Left renal pelvis (tissue), 4 donors: Measurements from ENCODE around the gene SKAP1. TPM values are rescaled to one million over a fixed set of nuclear protein-coding genes. Genes with fewer than 3 reads are reported as not detected.
A peak's percentile ranks its signal among the peaks of the same experiment; 100 is the strongest.

Experiments used
- DNase-seq, 4 donors: peaks; one replicate each; pipeline ENCODE4 v3.0.0-alpha.2; 2013; ENCODE audit warnings: low read depth in 4 of 4, low spot score in 3 of 4
- polyA plus RNA-seq, 4 donors: library from polyadenylated mRNA; unstranded; fragments of 120-200 nt; gene quantifications; one replicate each; pipeline ENCODE4 v1.2.1, GENCODE V29; 2013; ENCODE audit not compliant: insufficient read length in 4 of 4

Gene SKAP1
- polyA plus RNA-seq, 4 donors, result 1.6 to 12.7 (median 11.3) TPM

DNA sequence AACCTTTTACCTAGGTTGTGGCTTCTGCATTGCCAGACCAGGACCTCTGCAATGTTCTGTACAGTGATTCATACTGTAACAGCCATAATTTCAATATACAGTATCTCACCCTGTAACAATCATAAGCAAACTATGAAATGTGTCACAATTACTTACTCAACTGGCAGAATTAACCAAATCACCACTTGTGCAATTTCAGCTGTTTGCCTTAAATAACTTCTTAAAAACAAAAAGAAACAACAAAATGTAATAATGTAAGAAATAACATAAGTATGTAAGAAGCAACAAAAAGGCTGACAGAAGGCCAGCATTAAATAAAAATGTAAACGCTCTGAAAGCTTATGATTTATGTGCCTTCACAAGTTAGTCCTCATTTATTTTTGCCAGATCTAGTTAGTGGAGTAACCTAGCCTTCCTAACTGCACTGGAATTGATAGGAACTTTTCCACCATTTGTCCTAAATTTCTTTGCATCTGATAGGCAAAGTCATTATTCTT lies 96.9 kb downstream of the SKAP1 start:
- no peak for DNase-seq

DNA sequence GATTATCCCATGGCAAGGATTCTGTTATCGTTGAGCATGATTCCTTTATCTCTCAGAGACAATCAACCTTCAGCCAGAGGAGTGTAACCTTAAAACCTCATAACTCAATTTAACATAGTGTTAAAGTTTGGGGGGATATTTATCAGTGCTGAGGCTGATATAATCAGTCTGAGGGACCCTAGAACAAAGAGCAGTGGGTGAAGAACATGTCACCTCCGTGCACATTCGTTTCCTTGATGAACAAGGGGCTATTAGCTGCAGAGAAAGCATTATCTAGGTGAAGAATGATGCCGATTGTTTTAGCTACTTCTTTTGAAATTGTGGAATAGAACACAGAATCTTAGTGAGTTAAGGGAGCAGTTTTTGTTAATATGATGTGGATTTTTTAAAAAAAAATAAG lies 99.1 kb downstream of the SKAP1 start:
- DNase-seq, result no peak

DNA sequence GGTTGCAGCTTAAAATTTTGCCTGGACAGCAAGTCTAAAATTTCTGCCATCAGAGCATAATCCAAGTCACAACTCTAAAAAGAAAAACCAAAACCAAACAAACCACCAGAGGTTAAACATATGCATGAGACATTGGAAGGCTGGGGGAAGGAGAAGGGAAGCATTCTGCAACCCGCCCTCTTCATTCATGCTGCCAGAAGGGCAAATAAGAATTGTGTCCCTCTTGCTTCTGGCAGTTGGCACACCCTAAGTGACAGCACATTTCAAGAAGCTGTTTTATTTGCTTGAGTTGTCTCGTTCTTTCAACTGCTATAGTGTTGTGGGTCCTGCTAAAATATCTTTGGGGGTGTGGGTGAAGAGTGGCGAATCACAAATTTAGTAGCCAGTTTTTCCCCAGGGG lies 99.6 kb downstream of the SKAP1 start:
- DNase-seq, result no peak

DNA sequence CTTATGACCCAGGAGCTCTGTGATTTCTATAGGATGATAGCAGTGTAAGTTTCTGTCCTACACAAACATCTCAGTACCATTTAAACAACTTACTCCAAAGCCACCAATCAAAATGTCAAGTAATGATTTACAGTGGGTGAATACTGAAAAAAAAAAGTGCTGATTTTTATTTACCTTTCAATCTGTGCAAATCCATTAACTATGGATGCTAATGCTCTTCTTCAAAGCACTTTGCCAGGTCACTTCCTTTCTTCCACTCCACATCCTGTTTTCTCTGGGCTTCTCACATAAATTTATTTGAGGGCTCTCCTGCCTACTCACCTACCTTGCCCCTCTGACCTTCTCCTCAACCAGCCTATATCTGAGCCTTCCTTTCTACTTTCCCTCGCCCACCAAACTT lies 101.6 kb downstream of the SKAP1 start:
- DNase-seq, result no peak

DNA sequence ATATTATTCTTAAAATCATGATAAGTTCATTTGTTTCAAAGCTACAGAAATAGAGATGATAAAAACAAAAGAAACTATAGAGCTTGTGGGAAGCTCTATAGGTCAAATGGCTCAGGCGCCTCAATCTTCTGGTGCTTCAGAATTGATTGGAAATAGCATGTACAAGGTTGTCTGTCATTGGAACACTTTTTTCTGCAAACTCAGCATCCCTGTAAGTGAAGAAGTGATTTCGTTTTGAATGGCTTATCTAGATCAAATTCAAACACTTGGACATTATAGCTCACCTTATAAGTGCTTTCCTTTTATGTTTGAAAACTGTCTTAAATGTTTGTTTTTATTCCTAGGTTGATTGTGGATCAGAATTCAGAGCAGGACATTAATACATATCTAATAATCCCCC lies 103.7 kb downstream of the SKAP1 start:
- DNase-seq, result no peak

DNA sequence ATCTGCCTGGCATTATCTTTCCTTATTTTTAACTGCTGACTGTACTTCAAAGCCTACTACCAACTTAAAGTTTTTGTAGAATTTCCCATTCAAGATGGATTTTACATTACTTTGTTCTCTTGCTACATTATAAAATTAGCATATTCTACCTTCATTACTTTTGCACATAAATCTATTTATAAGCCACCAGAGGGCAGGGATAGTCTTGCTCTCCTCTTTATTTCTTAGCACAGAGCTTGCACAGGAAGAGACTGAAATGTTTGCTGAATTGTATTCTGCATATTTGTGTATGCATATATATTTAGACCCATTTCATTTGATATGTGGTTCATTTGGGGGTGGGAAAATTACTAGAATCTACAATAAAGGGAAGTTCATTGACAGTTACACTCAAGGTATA lies 108.0 kb downstream of the SKAP1 start:
- no peak for DNase-seq

DNA sequence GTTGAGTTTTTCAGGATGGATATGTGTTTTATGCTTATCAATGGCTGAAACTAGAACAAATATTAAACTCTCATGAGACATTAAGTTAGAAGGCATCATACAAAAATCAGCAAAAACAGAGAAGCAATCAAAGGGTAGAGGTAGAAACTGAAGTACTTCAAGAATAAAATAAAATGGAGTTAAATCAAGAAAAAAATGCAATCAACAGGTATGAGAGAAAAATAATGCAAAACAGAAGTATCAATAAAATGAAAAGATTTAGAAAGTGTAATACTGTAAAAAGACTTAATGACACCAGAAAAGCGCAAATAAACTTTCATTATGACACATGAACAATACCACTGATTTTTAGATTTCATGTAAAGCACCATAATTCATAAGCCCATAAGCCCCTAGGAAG lies 112.3 kb downstream of the SKAP1 start:
- DNase-seq, result no peak

DNA sequence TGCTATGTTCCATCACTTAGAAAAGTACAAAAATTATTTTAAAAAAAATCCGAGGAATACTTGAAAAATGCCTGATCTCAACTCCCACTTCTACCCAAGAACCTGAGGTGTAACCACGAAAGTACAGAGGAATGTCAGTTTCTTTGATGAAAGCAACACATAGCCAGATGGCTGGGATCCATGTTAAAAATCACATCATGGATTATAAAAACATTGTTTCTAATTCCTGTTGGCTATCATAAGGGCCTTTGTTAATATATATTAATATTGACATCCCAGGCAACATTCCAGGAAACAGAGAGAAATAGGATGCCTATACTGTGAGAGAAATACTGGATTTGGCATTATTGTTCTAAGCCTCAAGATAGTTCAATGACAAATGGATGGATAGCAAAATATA lies 115.3 kb downstream of the SKAP1 start:
- no peak for DNase-seq

DNA sequence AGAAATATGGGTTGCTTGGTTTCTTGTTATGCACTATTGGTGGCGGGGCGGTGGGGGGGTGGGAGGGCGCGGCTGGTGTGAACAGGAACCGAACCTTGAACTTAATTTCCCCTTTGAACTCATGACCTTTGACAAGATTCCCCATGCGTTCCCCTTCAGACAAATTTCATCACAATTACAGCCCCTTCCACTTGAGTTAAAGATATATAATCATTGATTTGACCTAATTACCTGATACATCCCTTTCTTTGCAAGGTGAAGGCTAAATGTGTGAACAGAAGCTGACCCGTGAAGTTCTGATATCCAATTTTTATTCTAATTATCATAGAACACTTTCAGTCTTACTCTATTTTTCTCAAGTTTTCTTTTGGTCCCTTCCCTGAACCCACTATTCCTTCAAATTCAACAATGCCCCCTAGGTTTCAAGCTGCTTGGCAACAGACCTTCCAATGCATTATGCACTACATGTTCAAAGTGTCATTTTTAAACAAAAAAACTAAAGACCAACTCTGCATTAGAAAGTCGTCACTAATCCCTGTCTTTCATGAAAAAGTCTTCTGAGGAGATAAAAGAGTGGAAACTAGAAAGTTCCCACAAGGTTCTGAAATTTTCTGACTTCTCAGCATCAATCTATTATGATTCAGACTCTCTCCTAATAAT lies 116.8 kb downstream of the SKAP1 start:
- no peak for DNase-seq

DNA sequence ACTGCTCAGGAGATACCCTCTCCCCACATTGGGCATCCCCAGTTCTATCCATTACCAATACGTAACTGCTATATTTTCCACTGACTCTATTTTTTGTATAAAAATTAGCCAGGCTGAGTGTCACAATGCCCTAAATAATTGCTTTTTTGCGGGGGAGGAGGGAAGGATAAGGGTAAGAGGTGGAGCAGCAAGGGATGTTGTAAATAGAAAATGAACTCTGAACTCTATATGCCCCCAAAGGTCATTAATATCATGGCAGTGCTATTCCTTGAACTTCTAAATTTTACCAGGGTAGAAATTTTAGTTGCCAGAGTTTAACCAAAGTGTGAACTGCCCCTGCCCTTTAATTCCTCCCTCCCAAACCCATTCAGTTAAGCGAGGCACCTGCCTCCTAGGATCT lies 118.7 kb downstream of the SKAP1 start:
- DNase-seq, result no peak

DNA sequence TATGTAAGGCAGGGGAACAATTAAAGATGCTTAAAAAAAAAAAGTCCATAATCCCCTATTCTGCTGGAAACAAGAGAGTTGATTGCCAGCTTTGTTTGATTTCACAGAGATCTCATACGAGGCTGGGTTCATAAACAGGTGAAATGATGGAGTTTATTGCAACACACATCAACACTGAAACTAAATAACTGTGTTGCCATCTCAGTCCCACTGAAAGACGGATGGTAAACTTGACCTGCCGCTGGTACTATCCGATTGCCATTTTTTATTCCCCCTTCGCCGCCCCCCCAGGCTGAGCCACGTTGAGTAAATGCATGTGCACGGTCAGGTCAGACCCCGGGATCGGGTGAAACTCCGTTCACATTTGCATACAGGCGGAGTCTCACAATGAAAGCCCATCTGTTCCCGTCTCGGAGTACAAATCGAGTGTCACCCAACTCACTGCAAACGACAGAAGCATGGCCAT lies 119.2 kb downstream of the SKAP1 start:
- DNase-seq, result peak; percentile 62 to 81 (median 74)

DNA sequence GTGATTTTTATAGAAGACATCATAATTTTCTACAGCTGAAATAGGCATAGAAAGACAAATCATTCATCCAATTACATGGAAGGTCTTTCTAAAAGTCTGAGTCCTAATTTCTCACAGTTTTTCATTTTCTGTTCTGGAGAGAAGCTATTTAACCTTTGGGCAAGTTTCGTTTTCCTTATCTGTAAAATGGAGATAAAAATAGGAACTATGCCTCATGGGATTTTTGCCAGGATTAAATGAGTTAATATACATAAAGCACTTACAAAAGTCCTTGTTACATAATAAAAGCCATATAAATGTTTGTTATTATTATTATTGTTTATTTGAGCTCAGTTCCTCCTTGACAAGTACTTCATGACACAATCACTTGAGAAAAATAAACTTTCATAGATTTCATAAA lies 121.4 kb downstream of the SKAP1 start:
- no peak for DNase-seq

DNA sequence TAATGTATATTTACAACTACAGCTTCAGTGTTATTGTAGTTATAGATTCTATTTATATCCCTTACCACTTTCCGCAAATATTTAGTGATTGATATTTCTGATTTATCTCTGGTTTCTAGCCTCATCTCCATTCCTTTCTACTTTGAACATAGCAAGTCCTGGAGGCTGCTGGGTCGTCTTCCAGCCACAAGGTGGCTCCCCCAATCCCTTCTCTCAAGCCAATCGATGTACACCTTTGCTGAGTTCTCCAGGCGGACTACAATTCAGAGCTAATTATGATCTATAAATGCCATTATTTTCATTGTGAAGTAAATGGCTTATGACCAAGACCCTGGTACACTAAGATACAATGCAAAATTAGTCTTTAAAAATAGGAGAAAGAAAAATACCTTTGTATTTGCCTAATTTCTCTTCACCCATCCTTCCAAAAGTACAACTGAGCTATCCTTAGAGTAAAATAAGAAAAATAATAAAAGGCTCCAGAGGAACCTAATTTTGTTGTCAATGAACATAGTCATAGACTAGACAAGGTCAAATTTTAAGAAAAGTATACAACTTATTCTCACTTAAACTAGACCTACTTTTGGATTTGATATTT lies 122.1 kb downstream of the SKAP1 start:
- DNase-seq, result no peak

DNA sequence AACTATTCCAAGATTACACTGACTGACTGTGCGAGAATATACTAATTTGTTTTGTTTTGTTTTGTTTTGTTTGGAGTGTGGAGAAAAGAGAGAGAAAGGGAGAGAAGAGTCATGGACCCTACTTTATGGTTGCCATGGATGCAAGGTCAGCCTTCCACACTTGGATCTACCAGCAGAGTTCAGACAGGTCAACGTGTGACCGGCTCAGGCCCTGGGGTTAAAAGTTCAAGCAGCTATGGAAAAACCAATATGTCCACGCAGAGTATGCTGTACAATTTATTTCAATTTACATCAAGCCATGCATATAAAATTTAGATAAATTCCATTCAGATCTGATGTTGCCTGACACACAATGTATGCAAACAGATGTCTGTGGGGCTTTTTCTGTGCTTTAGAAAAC lies 122.8 kb downstream of the SKAP1 start:
- DNase-seq, result no peak

DNA sequence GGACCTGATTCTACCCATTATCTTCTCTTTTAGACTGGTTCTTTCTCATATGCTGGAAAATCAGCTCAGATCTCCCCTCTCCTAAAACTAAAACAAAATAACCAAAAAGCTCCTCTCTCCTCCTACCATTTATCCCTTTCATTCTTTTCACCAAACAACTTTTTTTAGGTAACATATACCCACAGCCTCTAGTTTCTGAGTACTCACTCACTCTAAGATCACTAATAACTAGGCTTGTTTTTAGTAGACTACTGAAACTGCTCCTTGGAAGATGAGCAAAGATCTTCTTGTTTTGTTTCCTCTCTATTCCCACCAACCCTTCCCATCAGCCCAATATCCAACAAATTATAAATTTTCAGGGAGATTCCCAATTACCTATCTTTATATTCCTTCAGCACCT lies 129.0 kb downstream of the SKAP1 start:
- no peak for DNase-seq

DNA sequence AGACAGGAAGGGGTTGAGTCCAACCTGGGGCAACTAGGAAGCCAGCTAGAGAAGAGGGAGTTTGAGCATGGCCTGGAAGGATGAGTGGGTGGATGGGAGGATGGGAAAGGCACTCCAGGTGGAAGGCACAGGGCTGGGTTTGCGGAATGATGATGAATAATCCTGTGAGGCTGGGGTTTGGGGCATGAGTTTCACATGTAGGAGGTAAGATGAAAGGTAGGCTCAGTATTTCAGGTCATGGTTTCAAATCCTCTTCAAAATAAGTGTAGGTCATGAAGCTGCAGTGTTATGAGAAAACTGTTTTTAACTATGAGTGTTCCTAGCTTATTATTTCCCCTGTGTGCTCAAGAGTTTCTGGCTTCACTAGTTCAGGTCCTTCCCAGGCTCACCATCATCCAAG lies 130.3 kb downstream of the SKAP1 start:
- DNase-seq, result no peak

DNA sequence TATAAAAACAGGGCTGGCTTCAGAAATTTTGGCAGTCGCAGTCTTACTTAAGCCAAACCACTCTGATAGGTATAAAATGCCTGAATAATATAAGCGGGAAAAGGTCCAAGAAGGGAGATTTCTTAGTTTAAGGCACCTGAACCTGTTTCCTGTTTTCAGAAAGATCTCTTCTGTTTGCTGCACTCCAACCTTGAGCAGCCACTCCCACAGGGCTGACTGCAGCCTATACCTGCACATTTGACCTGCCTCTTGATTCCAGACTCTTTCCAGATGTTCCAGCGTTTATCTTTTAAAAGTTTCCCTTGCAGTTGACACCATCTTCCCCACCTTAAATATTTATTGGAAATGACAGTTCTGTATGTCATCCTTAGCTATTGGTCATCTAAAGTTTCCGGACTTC lies 132.2 kb downstream of the SKAP1 start:
- DNase-seq, result no peak

DNA sequence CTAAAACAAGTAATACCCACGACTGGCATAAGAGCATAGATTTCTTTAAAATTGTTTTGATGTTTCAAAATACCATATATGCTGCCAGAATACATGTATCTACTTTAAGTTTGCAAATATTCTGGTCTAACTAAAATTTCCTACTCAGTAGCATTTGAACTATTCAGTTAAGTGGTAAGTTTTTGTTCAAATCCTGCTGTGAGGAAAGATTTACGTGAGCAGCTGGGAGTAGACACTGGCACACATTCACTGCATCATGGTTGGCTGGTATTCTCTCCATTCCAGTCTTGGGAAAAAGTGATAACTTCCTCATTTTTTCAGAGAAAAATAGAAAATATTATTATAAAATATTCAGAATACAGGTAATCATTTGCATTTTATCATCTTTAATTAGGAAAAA lies 133.6 kb downstream of the SKAP1 start:
- DNase-seq, result no peak

DNA sequence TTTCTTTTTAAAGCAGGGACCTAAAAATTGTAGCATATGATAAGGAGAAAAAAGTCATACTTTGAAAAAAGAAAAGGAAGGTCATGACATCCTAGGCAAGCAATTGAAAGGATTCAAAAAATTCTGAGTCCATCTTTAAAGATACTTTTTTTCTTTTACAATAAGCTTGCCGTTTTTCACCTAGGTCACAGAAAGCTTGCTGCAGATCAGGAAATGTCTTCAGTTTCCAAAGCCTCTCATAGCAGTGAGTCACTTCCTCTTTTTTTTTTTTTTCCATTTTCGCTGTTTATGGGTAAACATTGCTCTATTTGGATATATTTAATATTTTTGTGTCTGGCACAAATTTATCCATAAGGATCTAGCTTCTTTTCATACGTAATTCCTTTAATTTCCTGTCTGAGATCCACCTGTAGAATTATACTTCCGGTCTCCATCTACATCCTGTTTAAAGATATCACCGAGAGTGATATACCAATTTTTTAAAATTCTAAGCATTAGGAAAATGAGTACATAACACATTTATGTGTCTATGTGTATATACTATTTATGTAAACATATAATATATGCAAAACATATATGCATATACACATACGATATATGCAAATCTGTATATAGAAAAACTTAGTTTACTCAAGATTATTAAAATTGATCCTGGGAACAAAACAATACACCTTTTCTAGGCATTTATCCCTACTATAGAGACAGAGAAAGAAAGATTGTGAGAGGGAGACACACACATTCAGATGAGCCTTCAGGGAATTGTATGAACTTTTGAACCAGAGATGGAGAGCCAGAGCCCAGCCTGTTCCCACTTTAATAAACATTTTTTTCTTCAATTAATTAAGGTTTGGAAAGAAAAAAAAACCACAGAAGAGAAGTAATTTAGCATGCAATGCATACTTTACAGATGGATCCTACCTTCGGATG lies 134.4 kb downstream of the SKAP1 start:
- DNase-seq, result no peak

DNA sequence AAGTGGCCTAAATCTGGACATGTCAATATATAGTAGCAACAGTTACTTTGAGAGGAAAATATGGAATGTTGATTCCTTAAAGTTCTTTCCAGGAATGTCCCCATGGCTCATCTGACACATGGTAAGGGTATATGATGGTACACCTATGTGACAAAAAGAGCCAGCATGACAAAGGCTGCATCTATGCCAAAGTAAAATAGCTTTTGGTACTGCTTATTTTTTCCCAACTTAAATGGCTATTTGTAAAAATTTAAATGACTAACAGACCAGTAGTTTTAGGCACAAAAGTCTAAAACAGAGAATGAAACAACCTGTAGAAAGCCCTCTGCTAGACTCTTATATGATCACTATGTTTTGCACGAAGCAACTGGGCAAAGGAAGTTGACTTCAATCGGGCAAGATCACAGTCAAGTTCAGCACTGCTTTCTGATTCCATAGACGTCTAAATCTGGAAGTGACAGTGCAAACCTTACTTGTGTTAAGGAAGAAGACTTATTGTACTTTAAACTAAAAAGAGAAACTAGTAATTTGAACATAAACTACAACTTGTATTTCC lies 135.1 kb downstream of the SKAP1 start:
- no peak for DNase-seq
